ENCODE measurements around the gene RUNX3. TPM values are rescaled to one million over a fixed set of nuclear protein-coding genes. Genes with fewer than 3 reads are reported as not detected.

The RUNX3 gene
- total and polyA plus RNA-seq, 8 donors = 0.98 to 8.7 (median 1.5) TPM

DNA sequence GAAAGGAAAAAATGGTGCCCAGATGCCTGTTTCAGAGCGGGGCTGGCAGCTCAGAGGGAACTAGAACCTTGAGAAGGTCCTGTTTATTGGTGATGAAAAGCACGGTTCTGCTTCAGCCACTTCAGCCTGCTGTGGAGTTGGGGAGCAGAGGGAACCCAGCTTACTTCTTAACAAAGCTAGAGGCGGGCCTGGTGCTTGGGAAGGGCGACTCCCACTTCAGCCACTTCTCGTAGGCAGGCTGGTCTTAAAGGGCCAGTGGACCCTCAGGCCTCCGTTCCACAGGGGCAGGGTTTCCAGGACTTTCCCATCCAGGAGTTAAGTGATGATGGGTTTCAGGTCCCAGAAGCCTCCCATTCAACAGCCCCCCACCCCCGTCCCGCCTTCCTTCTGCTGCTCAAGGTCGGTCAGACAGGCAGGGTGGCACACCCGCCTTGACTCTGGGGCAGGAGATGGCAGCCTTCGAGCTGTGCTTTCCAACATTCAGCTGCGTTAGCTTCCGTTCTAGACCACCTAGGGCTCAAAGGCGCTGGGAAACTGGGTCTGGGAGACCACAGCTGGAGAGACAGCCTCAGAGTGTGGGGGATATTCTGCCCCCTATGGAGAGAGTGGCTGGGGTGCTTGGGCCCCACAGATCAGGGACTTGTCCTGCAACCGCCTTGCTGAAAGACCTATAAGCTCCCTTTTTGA lies 3.4 kb downstream of the RUNX3 start:
- H3K4me1 ChIP-seq = peaks cover 6 to 55% of the 10 kb centered on the region in 2 donors
- no peaks in the 10 kb centered on the region for H3K36me3 ChIP-seq
- DNase-seq (peak in 1 of 4 donors; percentile 34), ATAC-seq (peak; percentile 30)
- TF ChIP-seq, protein P1, sequence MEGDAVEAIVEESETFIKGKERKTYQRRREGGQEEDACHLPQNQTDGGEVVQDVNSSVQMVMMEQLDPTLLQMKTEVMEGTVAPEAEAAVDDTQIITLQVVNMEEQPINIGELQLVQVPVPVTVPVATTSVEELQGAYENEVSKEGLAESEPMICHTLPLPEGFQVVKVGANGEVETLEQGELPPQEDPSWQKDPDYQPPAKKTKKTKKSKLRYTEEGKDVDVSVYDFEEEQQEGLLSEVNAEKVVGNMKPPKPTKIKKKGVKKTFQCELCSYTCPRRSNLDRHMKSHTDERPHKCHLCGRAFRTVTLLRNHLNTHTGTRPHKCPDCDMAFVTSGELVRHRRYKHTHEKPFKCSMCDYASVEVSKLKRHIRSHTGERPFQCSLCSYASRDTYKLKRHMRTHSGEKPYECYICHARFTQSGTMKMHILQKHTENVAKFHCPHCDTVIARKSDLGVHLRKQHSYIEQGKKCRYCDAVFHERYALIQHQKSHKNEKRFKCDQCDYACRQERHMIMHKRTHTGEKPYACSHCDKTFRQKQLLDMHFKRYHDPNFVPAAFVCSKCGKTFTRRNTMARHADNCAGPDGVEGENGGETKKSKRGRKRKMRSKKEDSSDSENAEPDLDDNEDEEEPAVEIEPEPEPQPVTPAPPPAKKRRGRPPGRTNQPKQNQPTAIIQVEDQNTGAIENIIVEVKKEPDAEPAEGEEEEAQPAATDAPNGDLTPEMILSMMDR (IDR thresholded peaks at IDR 0.05) = no peak
- H3K27me3 ChIP-seq = peaks cover 63 to 90% of the 10 kb centered on the region in 2 donors
- intact Hi-C loops (cut with DNase I) = no loop called here
- no peak overlapping the region for H3K27ac ChIP-seq
- H3K9me3 ChIP-seq = no peaks in the 10 kb centered on the region
- H3K4me3 ChIP-seq = no peak overlapping the region

DNA sequence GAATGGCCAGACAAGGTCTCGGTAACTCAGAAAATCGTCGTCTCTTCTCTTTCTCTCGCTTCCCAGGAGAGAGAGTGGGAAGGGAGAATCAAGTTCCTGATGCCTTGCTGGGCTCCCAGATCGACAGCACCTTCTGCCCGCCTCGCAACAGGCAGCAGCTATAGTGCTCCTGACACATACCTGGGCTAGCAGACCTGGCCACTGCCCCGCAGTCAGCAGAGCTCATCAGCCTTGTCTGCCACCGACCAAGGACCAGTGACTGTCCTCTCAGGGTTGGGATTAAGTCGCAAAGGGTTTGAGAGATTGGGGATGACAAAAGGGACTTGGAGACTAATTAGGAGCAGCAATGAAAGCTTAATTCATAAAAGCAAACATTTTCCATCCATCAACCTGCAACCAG lies 4.1 kb downstream of the RUNX3 start:
- Histone ChIP-seq H3K9me3 (no peaks in the 10 kb centered on the region), H3K27ac (no peak overlapping the region), H3K27me3 (peaks cover 56 to 88% of the 10 kb centered on the region in 2 donors), H3K4me1 (peaks cover 3 to 47% of the 10 kb centered on the region in 2 donors), H3K36me3 (no peaks in the 10 kb centered on the region), H3K4me3 (no peak overlapping the region)
- DNase-seq = no peak
- TF ChIP-seq, protein P1 (IDR thresholded peaks at IDR 0.05) = no peak
- ATAC-seq = no peak
- intact Hi-C loops (cut with DNase I) = no loop called here

DNA sequence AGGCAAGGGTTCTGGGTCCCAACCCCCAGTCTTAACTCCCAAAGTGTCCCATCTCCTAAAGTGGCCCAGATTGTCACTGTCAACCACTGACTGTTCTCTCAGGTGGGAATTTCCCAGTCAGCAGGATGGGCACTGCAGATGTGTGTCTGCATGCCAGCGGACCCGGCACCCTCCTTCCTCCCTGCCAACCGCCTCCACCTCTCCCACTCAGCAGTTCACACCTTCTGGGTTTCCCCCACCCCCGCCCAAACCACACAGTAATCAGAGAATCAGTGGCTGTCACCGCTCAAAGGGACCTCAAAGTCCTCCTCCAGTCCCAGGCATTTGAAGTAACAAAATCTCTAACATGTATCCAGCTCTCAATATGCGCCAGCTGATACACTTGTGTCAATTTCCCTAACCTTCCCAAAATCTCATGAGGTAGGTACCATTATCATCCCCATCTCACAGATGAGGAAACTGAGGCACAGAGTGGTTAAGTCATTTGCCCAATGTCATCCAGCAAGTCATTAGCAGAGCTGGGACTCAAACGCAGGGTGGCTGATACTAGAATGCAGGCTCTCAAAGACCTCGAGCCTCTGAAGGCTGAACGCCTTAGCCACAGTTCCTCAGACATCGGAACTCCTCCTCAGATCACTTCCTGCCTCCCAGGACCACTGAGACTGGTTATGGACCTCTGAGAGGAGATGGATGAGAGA lies 4.8 kb downstream of the RUNX3 start:
- H3K9me3 ChIP-seq = no peaks in the 10 kb centered on the region
- H3K27me3 ChIP-seq = peaks cover 49 to 86% of the 10 kb centered on the region in 2 donors
- no peak for DNase-seq
- no peak overlapping the region for H3K4me3 ChIP-seq
- intact Hi-C loops (cut with DNase I) = no loop called here
- peaks cover 3 to 40% of the 10 kb centered on the region in 2 donors for H3K4me1 ChIP-seq
- TF ChIP-seq, protein P1 (IDR thresholded peaks at IDR 0.05) = no peak
- no peak for ATAC-seq
- no peak overlapping the region for H3K27ac ChIP-seq
- no peaks in the 10 kb centered on the region for H3K36me3 ChIP-seq

DNA sequence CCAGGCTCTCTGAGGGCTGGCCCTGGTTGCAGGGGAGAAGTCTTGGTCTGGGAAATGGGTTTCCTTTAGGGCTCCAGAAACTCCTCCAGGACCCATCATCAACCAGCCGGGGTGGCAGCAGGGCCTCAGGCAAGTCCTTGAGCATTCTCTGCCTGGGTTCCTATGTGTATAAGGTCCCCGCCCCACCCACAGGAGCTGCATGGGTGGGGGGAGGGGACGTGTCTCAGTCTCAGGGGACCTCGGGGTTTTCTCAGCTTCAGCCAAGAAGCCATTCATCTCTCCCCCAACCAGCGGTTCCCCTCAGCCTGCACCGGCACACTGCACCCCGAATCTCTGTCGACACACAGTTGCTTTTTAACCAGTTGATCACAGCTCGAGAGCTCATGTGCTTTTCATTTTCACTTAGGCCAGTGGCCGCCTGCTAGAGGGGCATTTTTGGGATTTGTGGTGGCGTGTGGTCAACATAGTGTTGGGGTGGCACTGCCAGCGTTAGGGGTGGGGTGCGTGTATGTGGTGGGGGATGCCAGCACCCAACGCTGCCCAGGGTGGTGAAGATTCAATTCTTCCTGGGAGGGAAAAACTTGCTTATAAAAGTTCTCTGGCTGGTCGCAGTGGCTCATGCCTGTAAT lies 6.5 kb downstream of the RUNX3 start:
- no peak for ATAC-seq

More for the DNA sequence above, 6.5 kb downstream of the RUNX3 start:
- peaks cover 3 to 26% of the 10 kb centered on the region in 2 donors for H3K4me1 ChIP-seq
- TF ChIP-seq, protein P1 (IDR thresholded peaks at IDR 0.05) = no peak
- H3K4me3 ChIP-seq = no peak overlapping the region
- no peaks in the 10 kb centered on the region for H3K9me3 ChIP-seq
- H3K27ac ChIP-seq = no peak overlapping the region
- intact Hi-C loops (cut with DNase I) = no loop called here
- no peak for DNase-seq
- H3K27me3 ChIP-seq = peaks cover 35 to 71% of the 10 kb centered on the region in 2 donors
- H3K36me3 ChIP-seq = no peaks in the 10 kb centered on the region
